HEK293 (cell line): ENCODE data around the gene ANKRD6.

ENCODE experiments used
- BCL11A ChIP-seq: fragments of 450-650 bp; formaldehyde crosslinking; IDR thresholded peaks from 2 replicates; pipeline ENCODE4 v1.5.1; 2016; ENCODE audit warnings: low read depth, missing biosample characterization, missing genetic modification characterization
- ZBTB7A ChIP-seq: fragments of 450-650 bp; formaldehyde crosslinking; IDR thresholded peaks from 2 replicates; pipeline ENCODE4 v1.5.1; 2016; ENCODE audit warnings: low read depth, missing biosample characterization, missing genetic modification characterization
- ZNF292 ChIP-seq: fragments of 450-650 bp; formaldehyde crosslinking; IDR thresholded peaks from 2 replicates; pipeline ENCODE4 v1.5.1; 2016; ENCODE audit warnings: low read depth, missing biosample characterization, missing genetic modification characterization, borderline replicate concordance
- TF ChIP-seq, protein P1 (sequence below): fragments of 450-650 bp; formaldehyde crosslinking; IDR thresholded peaks from 2 replicates; pipeline ENCODE4 v1.5.1; 2016; ENCODE audit warnings: missing biosample characterization, missing genetic modification characterization
- TF ChIP-seq, protein P2 (sequence below): fragments of 450-650 bp; formaldehyde crosslinking; IDR thresholded peaks from 2 replicates; pipeline ENCODE4 v1.5.1; 2016; ENCODE audit warnings: missing biosample characterization, missing genetic modification characterization
- TF ChIP-seq, protein P3 (sequence below): fragments of 450-650 bp; formaldehyde crosslinking; IDR thresholded peaks from 2 replicates; pipeline ENCODE4 v1.5.1; 2016; ENCODE audit warnings: missing biosample characterization, missing genetic modification characterization

GRCh38 chr6:89452281-89452680 lies 19.3 kb downstream of the ANKRD6 start:
- TF ChIP-seq BCL11A (tag by site-specific recombination), result no peak
- TF ChIP-seq ZNF292, result no peak
- TF ChIP-seq, protein P1, sequence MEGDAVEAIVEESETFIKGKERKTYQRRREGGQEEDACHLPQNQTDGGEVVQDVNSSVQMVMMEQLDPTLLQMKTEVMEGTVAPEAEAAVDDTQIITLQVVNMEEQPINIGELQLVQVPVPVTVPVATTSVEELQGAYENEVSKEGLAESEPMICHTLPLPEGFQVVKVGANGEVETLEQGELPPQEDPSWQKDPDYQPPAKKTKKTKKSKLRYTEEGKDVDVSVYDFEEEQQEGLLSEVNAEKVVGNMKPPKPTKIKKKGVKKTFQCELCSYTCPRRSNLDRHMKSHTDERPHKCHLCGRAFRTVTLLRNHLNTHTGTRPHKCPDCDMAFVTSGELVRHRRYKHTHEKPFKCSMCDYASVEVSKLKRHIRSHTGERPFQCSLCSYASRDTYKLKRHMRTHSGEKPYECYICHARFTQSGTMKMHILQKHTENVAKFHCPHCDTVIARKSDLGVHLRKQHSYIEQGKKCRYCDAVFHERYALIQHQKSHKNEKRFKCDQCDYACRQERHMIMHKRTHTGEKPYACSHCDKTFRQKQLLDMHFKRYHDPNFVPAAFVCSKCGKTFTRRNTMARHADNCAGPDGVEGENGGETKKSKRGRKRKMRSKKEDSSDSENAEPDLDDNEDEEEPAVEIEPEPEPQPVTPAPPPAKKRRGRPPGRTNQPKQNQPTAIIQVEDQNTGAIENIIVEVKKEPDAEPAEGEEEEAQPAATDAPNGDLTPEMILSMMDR (tag by site-specific recombination), result no peak
- TF ChIP-seq, protein P2, sequence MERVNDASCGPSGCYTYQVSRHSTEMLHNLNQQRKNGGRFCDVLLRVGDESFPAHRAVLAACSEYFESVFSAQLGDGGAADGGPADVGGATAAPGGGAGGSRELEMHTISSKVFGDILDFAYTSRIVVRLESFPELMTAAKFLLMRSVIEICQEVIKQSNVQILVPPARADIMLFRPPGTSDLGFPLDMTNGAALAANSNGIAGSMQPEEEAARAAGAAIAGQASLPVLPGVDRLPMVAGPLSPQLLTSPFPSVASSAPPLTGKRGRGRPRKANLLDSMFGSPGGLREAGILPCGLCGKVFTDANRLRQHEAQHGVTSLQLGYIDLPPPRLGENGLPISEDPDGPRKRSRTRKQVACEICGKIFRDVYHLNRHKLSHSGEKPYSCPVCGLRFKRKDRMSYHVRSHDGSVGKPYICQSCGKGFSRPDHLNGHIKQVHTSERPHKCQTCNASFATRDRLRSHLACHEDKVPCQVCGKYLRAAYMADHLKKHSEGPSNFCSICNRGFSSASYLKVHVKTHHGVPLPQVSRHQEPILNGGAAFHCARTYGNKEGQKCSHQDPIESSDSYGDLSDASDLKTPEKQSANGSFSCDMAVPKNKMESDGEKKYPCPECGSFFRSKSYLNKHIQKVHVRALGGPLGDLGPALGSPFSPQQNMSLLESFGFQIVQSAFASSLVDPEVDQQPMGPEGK (tag by site-specific recombination), result no peak
- TF ChIP-seq ZBTB7A (tag by site-specific recombination), result no peak
- TF ChIP-seq, protein P3, sequence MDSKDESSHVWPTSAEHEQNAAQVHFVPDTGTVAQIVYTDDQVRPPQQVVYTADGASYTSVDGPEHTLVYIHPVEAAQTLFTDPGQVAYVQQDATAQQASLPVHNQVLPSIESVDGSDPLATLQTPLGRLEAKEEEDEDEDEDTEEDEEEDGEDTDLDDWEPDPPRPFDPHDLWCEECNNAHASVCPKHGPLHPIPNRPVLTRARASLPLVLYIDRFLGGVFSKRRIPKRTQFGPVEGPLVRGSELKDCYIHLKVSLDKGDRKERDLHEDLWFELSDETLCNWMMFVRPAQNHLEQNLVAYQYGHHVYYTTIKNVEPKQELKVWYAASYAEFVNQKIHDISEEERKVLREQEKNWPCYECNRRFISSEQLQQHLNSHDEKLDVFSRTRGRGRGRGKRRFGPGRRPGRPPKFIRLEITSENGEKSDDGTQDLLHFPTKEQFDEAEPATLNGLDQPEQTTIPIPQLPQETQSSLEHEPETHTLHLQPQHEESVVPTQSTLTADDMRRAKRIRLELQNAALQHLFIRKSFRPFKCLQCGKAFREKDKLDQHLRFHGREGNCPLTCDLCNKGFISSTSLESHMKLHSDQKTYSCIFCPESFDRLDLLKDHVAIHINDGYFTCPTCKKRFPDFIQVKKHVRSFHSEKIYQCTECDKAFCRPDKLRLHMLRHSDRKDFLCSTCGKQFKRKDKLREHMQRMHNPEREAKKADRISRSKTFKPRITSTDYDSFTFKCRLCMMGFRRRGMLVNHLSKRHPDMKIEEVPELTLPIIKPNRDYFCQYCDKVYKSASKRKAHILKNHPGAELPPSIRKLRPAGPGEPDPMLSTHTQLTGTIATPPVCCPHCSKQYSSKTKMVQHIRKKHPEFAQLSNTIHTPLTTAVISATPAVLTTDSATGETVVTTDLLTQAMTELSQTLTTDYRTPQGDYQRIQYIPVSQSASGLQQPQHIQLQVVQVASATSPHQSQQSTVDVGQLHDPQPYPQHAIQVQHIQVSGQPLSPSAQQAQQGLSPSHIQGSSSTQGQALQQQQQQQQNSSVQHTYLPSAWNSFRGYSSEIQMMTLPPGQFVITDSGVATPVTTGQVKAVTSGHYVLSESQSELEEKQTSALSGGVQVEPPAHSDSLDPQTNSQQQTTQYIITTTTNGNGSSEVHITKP (tag by site-specific recombination), result no peak
